Measurements from ENCODE around the gene SVIL.

Gene SVIL

GRCh38 chr10:29596356-29596755 is 38.4 kb downstream of the SVIL start:
- Histone ChIP-seq H3K27ac (no peak overlapping the region), H3K4me3 (ENCODE audit: low read depth in 1 of 2, low read length in 1 of 2) (no peak overlapping the region), H3K27me3 (no peaks in the 10 kb centered on the region), H3K4me1 (ENCODE audit: control insufficient read depth in 1 of 2, insufficient read depth in 1 of 2, low read depth in 1 of 2, low read length in 1 of 2) (peaks cover 0 to 3% of the 10 kb centered on the region in 2 experiments), H3K9me3 (no peaks in the 10 kb centered on the region), H3K36me3 (peaks cover 20% of the 10 kb centered on the region)
- TF ChIP-seq, protein P1, sequence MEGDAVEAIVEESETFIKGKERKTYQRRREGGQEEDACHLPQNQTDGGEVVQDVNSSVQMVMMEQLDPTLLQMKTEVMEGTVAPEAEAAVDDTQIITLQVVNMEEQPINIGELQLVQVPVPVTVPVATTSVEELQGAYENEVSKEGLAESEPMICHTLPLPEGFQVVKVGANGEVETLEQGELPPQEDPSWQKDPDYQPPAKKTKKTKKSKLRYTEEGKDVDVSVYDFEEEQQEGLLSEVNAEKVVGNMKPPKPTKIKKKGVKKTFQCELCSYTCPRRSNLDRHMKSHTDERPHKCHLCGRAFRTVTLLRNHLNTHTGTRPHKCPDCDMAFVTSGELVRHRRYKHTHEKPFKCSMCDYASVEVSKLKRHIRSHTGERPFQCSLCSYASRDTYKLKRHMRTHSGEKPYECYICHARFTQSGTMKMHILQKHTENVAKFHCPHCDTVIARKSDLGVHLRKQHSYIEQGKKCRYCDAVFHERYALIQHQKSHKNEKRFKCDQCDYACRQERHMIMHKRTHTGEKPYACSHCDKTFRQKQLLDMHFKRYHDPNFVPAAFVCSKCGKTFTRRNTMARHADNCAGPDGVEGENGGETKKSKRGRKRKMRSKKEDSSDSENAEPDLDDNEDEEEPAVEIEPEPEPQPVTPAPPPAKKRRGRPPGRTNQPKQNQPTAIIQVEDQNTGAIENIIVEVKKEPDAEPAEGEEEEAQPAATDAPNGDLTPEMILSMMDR (IDR thresholded peaks at IDR 0.05): no peak

- H3K4me3 ChIP-seq (ENCODE audit: low read depth in 1 of 2, low read length in 1 of 2): no peak overlapping the region
- H3K27me3 ChIP-seq: no peaks in the 10 kb centered on the region
- peaks cover 20% of the 10 kb centered on the region for H3K36me3 ChIP-seq
- TF ChIP-seq, protein P1 (IDR thresholded peaks at IDR 0.05): no peak
- peaks cover 4 to 10% of the 10 kb centered on the region in 2 experiments for H3K4me1 ChIP-seq (ENCODE audit: control insufficient read depth in 1 of 2, insufficient read depth in 1 of 2, low read depth in 1 of 2, low read length in 1 of 2)
- no peaks in the 10 kb centered on the region for H3K9me3 ChIP-seq
- H3K27ac ChIP-seq: peak overlapping the region; percentile 47
Measured at GRCh38 chr10:29595636-29596225, 39.0 kb downstream of the SVIL start.

- peaks cover 10 to 15% of the 10 kb centered on the region in 2 experiments for H3K4me1 ChIP-seq (ENCODE audit: control insufficient read depth in 1 of 2, insufficient read depth in 1 of 2, low read depth in 1 of 2, low read length in 1 of 2)
Measured at GRCh38 chr10:29595146-29595545, 39.6 kb downstream of the SVIL start.

GRCh38 chr10:29591651-29591968 is 43.2 kb downstream of the SVIL start:
- Histone ChIP-seq H3K27me3 (no peaks in the 10 kb centered on the region), H3K36me3 (peaks cover 12% of the 10 kb centered on the region), H3K27ac (peak overlapping the region; percentile 85), H3K4me1 (ENCODE audit: control insufficient read depth in 1 of 2, insufficient read depth in 1 of 2, low read depth in 1 of 2, low read length in 1 of 2) (peaks cover 45 to 49% of the 10 kb centered on the region in 2 experiments), H3K9me3 (no peaks in the 10 kb centered on the region), H3K4me3 (ENCODE audit: low read depth in 1 of 2, low read length in 1 of 2) (no peak overlapping the region)
- TF ChIP-seq, protein P1 (IDR thresholded peaks at IDR 0.05): no peak

More at GRCh38 chr10:29595146-29595545, 39.6 kb downstream of the SVIL start:
- H3K4me3 ChIP-seq (ENCODE audit: low read depth in 1 of 2, low read length in 1 of 2): no peak overlapping the region
- no peaks in the 10 kb centered on the region for H3K27me3 ChIP-seq
- H3K36me3 ChIP-seq: peaks cover 20% of the 10 kb centered on the region
- H3K27ac ChIP-seq: peak overlapping the region; percentile 47
- no peaks in the 10 kb centered on the region for H3K9me3 ChIP-seq
- TF ChIP-seq, protein P1 (IDR thresholded peaks at IDR 0.05): no peak

- H3K9me3 ChIP-seq: no peaks in the 10 kb centered on the region
- TF ChIP-seq, protein P1 (IDR thresholded peaks at IDR 0.05): no peak
- peak overlapping the region; percentile 85 for H3K27ac ChIP-seq
- peaks cover 49 to 54% of the 10 kb centered on the region in 2 experiments for H3K4me1 ChIP-seq (ENCODE audit: control insufficient read depth in 1 of 2, insufficient read depth in 1 of 2, low read depth in 1 of 2, low read length in 1 of 2)
- no peaks in the 10 kb centered on the region for H3K27me3 ChIP-seq
- peaks cover 10% of the 10 kb centered on the region for H3K36me3 ChIP-seq
- H3K4me3 ChIP-seq (ENCODE audit: low read depth in 1 of 2, low read length in 1 of 2): peak overlapping the region in 1 of 2 experiments; percentile 1
Measured at GRCh38 chr10:29590915-29591650, 43.7 kb downstream of the SVIL start.
